Pancreas (tissue), 10 donors: ENCODE results near the gene RMI1. TPM values are rescaled to one million over a fixed set of nuclear protein-coding genes. Genes with fewer than 3 reads are reported as not detected.

Source experiments
- ATAC-seq, 4 donors: fragments of 200-7000 bp; cut with Tn5 transposase; one replicate each; pipeline versions ENCODE4 v1.8.0 to v1.9.1; 2020; ENCODE audit warnings: mild to moderate bottlenecking in 4 of 4, moderate library complexity in 4 of 4
- DNase-seq, 6 donors: peaks; one replicate each; pipeline ENCODE4 v3.0.0-alpha.2; 2020
- FAIRE-seq: peaks from 2 replicates; lab custom pipeline; 2012; peaks lifted over from hg19 to GRCh38; lab: Jason Lieb, UNC
- H3K27ac ChIP-seq, 4 donors: fragments of 200-600 bp; sonication (generic); 1 replicate in 3 of 4; 2 replicates in 1 of 4; pipeline versions ENCODE4 v1.5.0 to v1.8.0; 2020
- H3K27me3 ChIP-seq, 4 donors: fragments of 200-600 bp; one replicate each; pipeline ENCODE4 v1.8.0; 2021
- H3K36me3 ChIP-seq, 3 donors: fragments of 200-600 bp; sonication (generic) in 1 of 3; one replicate each; pipeline versions ENCODE4 v1.5.0 to v1.8.0; 2020 to 2021
- H3K4me1 ChIP-seq, 3 donors: fragments of 200-600 bp; one replicate each; pipeline ENCODE4 v1.8.0; 2021
- H3K4me3 ChIP-seq, 4 donors: fragments of 200-600 bp; sonication (generic) in 2 of 4; one replicate each; pipeline versions ENCODE4 v1.5.0 to v1.8.0; 2020 to 2021
- H3K9me3 ChIP-seq, 4 donors: fragments of 200-600 bp; one replicate each; pipeline ENCODE4 v1.8.0; 2021
- CTCF ChIP-seq, 4 donors: fragments of 200-600 bp; sonication (generic) in 3 of 4; IDR thresholded peaks; one replicate each; pipeline versions ENCODE4 v1.5.0 to v1.8.0; 2021; ENCODE audit warnings: antibody characterized with exemption in 4 of 4
- WGBS, 2 donors: extraction: QIAGEN DNeasy Blood & Tissue Kit; methylation state at CpG; one replicate each; pipeline ENCODE4 v1.1.7; 2013; 5-methylcytosine and 5-hydroxymethylcytosine counted together
- intact Hi-C, 3 donors: fragments of 100-400 bp; cut with DNase I; formaldehyde crosslinking; loops; one replicate each; pipeline versions ENCODE4 v1.11.1 to v1.14.2; 2022
- polyA plus RNA-seq, 2 donors: library from polyadenylated mRNA; stranded (reverse); fragments of 200-250 nt; gene quantifications; one replicate each; pipeline ENCODE4 v1.2.3, GENCODE V29; 2013
- total RNA-seq, 6 donors: library from RNA; stranded (reverse); fragmentation: NEBNext Ultra II Directional in 4 of 6; extraction: Animal tissue kit (Norgen Biotek cat#: 25700) in 4 of 6; gene quantifications; one replicate each; pipeline versions ENCODE4 v1.2.1 to v1.2.4, GENCODE V29; 2021 to 2023
- donor health status: healthy with polysubstance abuse.
- donor health status: DM: no; HTN: no; CAD: no; lungs with moderate emphysema.
- donor health status: DM: no; HTN: no; CAD: no.
- donor health status: control.
- donor health status: control.
- donor health status: Bipolar disorder and iron deficiency.
- donor health status: DM: yes; HTN: yes; CAD: no.
- donor health status: DM: no; HTN: no; CAD: no.
- donor health status: DM: no; HTN: no; CAD: no.
- donor health status: DM: yes; HTN: yes; CAD: no.

Gene RMI1
- total and polyA plus RNA-seq, 8 donors, result 1.6 to 5.6 (median 4.0) TPM

GRCh38 chr9:83957248-83957513 is 23.4 kb upstream of the RMI1 start:
- WGBS, 2 donors, result 26 to 29% methylated on average over 4 of the region's 4 CpGs
- peak overlapping the region; percentile 79 to 90 (median 82) for H3K27ac ChIP-seq
- H3K4me3 ChIP-seq, result peak overlapping the region; percentile 58 to 78 (median 68)
- no peaks in the 10 kb centered on the region for H3K36me3 ChIP-seq
- no peak for DNase-seq
- H3K9me3 ChIP-seq, result no peaks in the 10 kb centered on the region
- no peaks in the 10 kb centered on the region for H3K27me3 ChIP-seq
- no peak for FAIRE-seq
- intact Hi-C loops, result no loop called here
- H3K4me1 ChIP-seq, result peaks cover 8 to 12% (median 11%) of the 10 kb centered on the region in 3 donors
- ATAC-seq, result peak; percentile 11 to 26 (median 24)
- no peak for TF ChIP-seq CTCF (IDR thresholded peaks at IDR 0.05)

- H3K27ac ChIP-seq, result no peak overlapping the region
- FAIRE-seq (no peak), DNase-seq (no peak), ATAC-seq (no peak)
- H3K4me1 ChIP-seq, result peaks cover 8 to 12% (median 11%) of the 10 kb centered on the region in 3 donors
- no peaks in the 10 kb centered on the region for H3K36me3 ChIP-seq
- no peak overlapping the region for H3K4me3 ChIP-seq
- 68 to 69% methylated on average over 4 of the region's 4 CpGs for WGBS, 2 donors
- TF ChIP-seq CTCF (IDR thresholded peaks at IDR 0.05), result no peak
- H3K9me3 ChIP-seq, result no peaks in the 10 kb centered on the region
- intact Hi-C loops, result no loop called here
- H3K27me3 ChIP-seq, result no peaks in the 10 kb centered on the region
Measured at GRCh38 chr9:83959061-83959460, 21.5 kb upstream of the RMI1 start.

GRCh38 chr9:83960991-83961390 is 19.6 kb upstream of the RMI1 start:
- ATAC-seq (no peak), DNase-seq (no peak), FAIRE-seq (no peak)
- Histone ChIP-seq H3K9me3 (no peaks in the 10 kb centered on the region), H3K4me1 (peaks cover 0 to 2% (median under 1%) of the 10 kb centered on the region in 3 donors), H3K27me3 (no peaks in the 10 kb centered on the region), H3K27ac (no peak overlapping the region), H3K36me3 (no peaks in the 10 kb centered on the region), H3K4me3 (no peak overlapping the region)
- WGBS, 2 donors, result 88 to 89% methylated on average over 5 of the region's 5 CpGs
- intact Hi-C loops, result no loop called here
- TF ChIP-seq CTCF (IDR thresholded peaks at IDR 0.05), result no peak

- FAIRE-seq, result no peak
- WGBS, 2 donors, result 33 to 52% methylated on average over 3 of the region's 3 CpGs
Measured at GRCh38 chr9:83962165-83962564, 18.4 kb upstream of the RMI1 start.

GRCh38 chr9:83964973-83965349 is 15.6 kb upstream of the RMI1 start:
- Histone ChIP-seq H3K27me3 (no peaks in the 10 kb centered on the region), H3K9me3 (no peaks in the 10 kb centered on the region), H3K4me3 (no peak overlapping the region), H3K27ac (no peak overlapping the region), H3K36me3 (peaks cover 3 to 31% (median 15%) of the 10 kb centered on the region in 3 donors), H3K4me1 (no peaks in the 10 kb centered on the region)
- DNase-seq, result no peak
- FAIRE-seq, result no peak
- ATAC-seq, result peak in 2 of 4 donors; percentile 2 to 18
- intact Hi-C loops, result no loop called here
- 38 to 40% methylated on average over 2 of the region's 2 CpGs for WGBS, 2 donors
- TF ChIP-seq CTCF (IDR thresholded peaks at IDR 0.05), result no peak

More at GRCh38 chr9:83962165-83962564, 18.4 kb upstream of the RMI1 start:
- no peak for TF ChIP-seq CTCF (IDR thresholded peaks at IDR 0.05)
- H3K4me3 ChIP-seq, result no peak overlapping the region
- H3K27me3 ChIP-seq, result no peaks in the 10 kb centered on the region
- intact Hi-C loops, result no loop called here
- H3K36me3 ChIP-seq, result peaks cover 0 to 5% (median 3%) of the 10 kb centered on the region in 3 donors
- H3K27ac ChIP-seq, result no peak overlapping the region
- DNase-seq, result no peak
- no peaks in the 10 kb centered on the region for H3K4me1 ChIP-seq
- ATAC-seq, result no peak
- no peaks in the 10 kb centered on the region for H3K9me3 ChIP-seq
